ENCODE measurements around the gene UBE2G1. TPM values are rescaled to one million over a fixed set of nuclear protein-coding genes. Genes with fewer than 3 reads are reported as not detected.
A peak's percentile ranks its signal among the peaks of the same experiment; 100 is the strongest.

Gene UBE2G1
- total RNA-seq, 1 donor from 2014 or later: 87.8 TPM

DNA sequence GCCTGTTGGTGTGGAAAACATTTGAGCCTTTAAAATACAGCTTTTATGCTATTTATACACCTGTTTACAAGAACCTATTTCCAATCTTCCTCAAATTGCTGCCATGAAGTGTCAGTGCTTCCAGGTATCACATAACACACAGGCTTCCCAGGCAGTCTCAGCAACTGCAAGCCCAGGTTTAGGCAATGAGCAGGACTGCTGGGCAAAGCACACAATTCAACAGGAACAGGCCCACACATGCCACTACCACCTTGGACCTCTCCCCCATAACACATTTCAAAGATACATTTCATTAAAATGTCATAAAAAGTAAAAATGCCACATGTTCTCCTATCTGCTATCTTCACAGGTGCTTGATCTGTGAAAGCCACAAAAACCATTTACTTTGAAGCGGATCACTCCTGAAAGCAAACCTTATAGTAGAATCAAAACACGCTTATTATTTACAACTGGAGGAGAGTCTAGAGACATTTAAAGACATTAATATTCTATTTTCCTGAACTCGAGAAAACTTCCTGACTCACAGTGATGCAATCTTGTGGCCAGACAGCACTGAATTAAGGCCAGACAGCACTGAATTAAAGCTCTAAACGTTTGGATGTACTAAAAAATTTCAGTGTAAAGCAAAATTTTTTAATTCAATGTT is 134.2 kb downstream of the UBE2G1 start:
- no peaks in the 10 kb centered on the region for H3K9me3 Mint-ChIP-seq (ENCODE audit: low read depth)
- no peaks in the 10 kb centered on the region for H3K27me3 Mint-ChIP-seq
- no peak overlapping the region for H3K4me3 Mint-ChIP-seq (ENCODE audit: low read depth)
- TF ChIP-seq CTCF (IDR thresholded peaks at IDR 0.05; ENCODE audit: unreplicated experiment): no peak
- H3K4me1 Mint-ChIP-seq (ENCODE audit: low read depth): peaks cover 4% of the 10 kb centered on the region
- no peak overlapping the region for H3K27ac Mint-ChIP-seq
- peaks cover 10% of the 10 kb centered on the region for H3K36me3 Mint-ChIP-seq (ENCODE audit: insufficient read depth)
- DNase-seq (ENCODE audit: low spot score, unreplicated experiment): no peak

GRCh38 chr17:4229627-4230541 is 136.6 kb downstream of the UBE2G1 start:
- peaks cover 6% of the 10 kb centered on the region for H3K4me1 Mint-ChIP-seq (ENCODE audit: low read depth)
- peaks cover 11% of the 10 kb centered on the region for H3K36me3 Mint-ChIP-seq (ENCODE audit: insufficient read depth)
- no peak overlapping the region for H3K4me3 Mint-ChIP-seq (ENCODE audit: low read depth)
- H3K9me3 Mint-ChIP-seq (ENCODE audit: low read depth): no peaks in the 10 kb centered on the region
- peak overlapping the region; percentile 67 for H3K27ac Mint-ChIP-seq
- no peak for TF ChIP-seq CTCF (IDR thresholded peaks at IDR 0.05; ENCODE audit: unreplicated experiment)
- DNase-seq (ENCODE audit: low spot score, unreplicated experiment): no peak
- no peaks in the 10 kb centered on the region for H3K27me3 Mint-ChIP-seq

- no peaks in the 10 kb centered on the region for H3K9me3 Mint-ChIP-seq (ENCODE audit: low read depth)
- H3K27ac Mint-ChIP-seq: no peak overlapping the region
- no peak for DNase-seq (ENCODE audit: low spot score, unreplicated experiment)
- H3K4me3 Mint-ChIP-seq (ENCODE audit: low read depth): no peak overlapping the region
- no peaks in the 10 kb centered on the region for H3K27me3 Mint-ChIP-seq
- H3K4me1 Mint-ChIP-seq (ENCODE audit: low read depth): peaks cover 1% of the 10 kb centered on the region
- TF ChIP-seq CTCF (IDR thresholded peaks at IDR 0.05; ENCODE audit: unreplicated experiment): no peak
- peaks cover 15% of the 10 kb centered on the region for H3K36me3 Mint-ChIP-seq (ENCODE audit: insufficient read depth)
Measured at GRCh38 chr17:4221899-4222659, 144.4 kb downstream of the UBE2G1 start.

- no peak for DNase-seq (ENCODE audit: low spot score, unreplicated experiment)
- TF ChIP-seq CTCF (IDR thresholded peaks at IDR 0.05; ENCODE audit: unreplicated experiment): no peak
- Mint-ChIP-seq H3K27me3 (no peaks in the 10 kb centered on the region), H3K9me3 (ENCODE audit: low read depth) (no peaks in the 10 kb centered on the region), H3K27ac (peak overlapping the region; percentile 74), H3K4me3 (ENCODE audit: low read depth) (no peak overlapping the region), H3K36me3 (ENCODE audit: insufficient read depth) (peaks cover 17% of the 10 kb centered on the region), H3K4me1 (ENCODE audit: low read depth) (no peaks in the 10 kb centered on the region)
Measured at GRCh38 chr17:4221163-4221562, 145.3 kb downstream of the UBE2G1 start.

- no peak for DNase-seq (ENCODE audit: low spot score, unreplicated experiment)
- H3K4me1 Mint-ChIP-seq (ENCODE audit: low read depth): no peaks in the 10 kb centered on the region
- H3K9me3 Mint-ChIP-seq (ENCODE audit: low read depth): no peaks in the 10 kb centered on the region
- H3K27me3 Mint-ChIP-seq: no peaks in the 10 kb centered on the region
- peaks cover 17% of the 10 kb centered on the region for H3K36me3 Mint-ChIP-seq (ENCODE audit: insufficient read depth)
- H3K4me3 Mint-ChIP-seq (ENCODE audit: low read depth): no peak overlapping the region
- no peak for TF ChIP-seq CTCF (IDR thresholded peaks at IDR 0.05; ENCODE audit: unreplicated experiment)
- H3K27ac Mint-ChIP-seq: no peak overlapping the region
Measured at GRCh38 chr17:4220655-4221054, 145.8 kb downstream of the UBE2G1 start.
